Small intestine (tissue), 16 donors: Measurements from ENCODE around the gene LXN. TPM values are rescaled to one million over a fixed set of nuclear protein-coding genes. Genes with fewer than 3 reads are reported as not detected.
A peak's percentile ranks its signal among the peaks of the same experiment; 100 is the strongest.

Experiments used
- DNase-seq, 2 donors: peaks; one replicate each; pipeline versions ENCODE4 v3.0.0 to v3.0.0-alpha.2; 2013
- FAIRE-seq: peaks from 2 replicates; lab custom pipeline; 2012; peaks lifted over from hg19 to GRCh38; lab: Jason Lieb, UNC
- H3K27ac ChIP-seq, 3 donors: one replicate each; pipeline ENCODE4 v1.5.1; 2013; ENCODE audit warnings: low read length in 2 of 3, mild to moderate bottlenecking in 2 of 3, control low read depth in 1 of 3, inconsistent platforms in 1 of 3, low read depth in 1 of 3, moderate library complexity in 1 of 3
- H3K27me3 ChIP-seq, 3 donors: one replicate each; pipeline ENCODE4 v1.6.1; 2013; ENCODE audit warnings: low read length in 3 of 3, inconsistent platforms in 1 of 3; ENCODE audit not compliant: control insufficient read depth in 3 of 3, insufficient read depth in 3 of 3
- H3K36me3 ChIP-seq, 3 donors: one replicate each; pipeline ENCODE4 v1.6.1; 2013; ENCODE audit warnings: low read length in 3 of 3, inconsistent platforms in 1 of 3, low read depth in 1 of 3, mild to moderate bottlenecking in 1 of 3, moderate library complexity in 1 of 3; ENCODE audit not compliant: control insufficient read depth in 3 of 3, insufficient read depth in 2 of 3
- H3K4me1 ChIP-seq, 3 donors: one replicate each; pipeline ENCODE4 v1.6.1; 2013; ENCODE audit warnings: low read length in 2 of 3, inconsistent platforms in 1 of 3, low read depth in 1 of 3, mild to moderate bottlenecking in 1 of 3, moderate library complexity in 1 of 3; ENCODE audit not compliant: control insufficient read depth in 3 of 3, insufficient read depth in 2 of 3
- H3K4me3 ChIP-seq, 3 donors: one replicate each; pipeline ENCODE4 v1.5.1; 2013; ENCODE audit warnings: low read length in 3 of 3, control low read depth in 1 of 3, inconsistent platforms in 1 of 3, low read depth in 1 of 3, mild to moderate bottlenecking in 1 of 3, moderate library complexity in 1 of 3
- H3K9me3 ChIP-seq, 2 donors: one replicate each; pipeline ENCODE4 v1.6.1; 2013; ENCODE audit warnings: low read depth in 1 of 2, low read length in 1 of 2; ENCODE audit not compliant: control insufficient read depth in 2 of 2, insufficient read depth in 1 of 2
- WGBS, 3 donors: extraction: QIAGEN DNeasy Blood & Tissue Kit; methylation state at CpG; one replicate each; pipeline ENCODE4 v1.1.7; 2013; 5-methylcytosine and 5-hydroxymethylcytosine counted together
- long read RNA-seq, 10 donors: transcript quantifications; one replicate each; lab custom pipeline, GENCODE V29; 2026
- polyA plus RNA-seq, 4 donors: library from polyadenylated mRNA; stranded (reverse) in 3 of 4; unstranded in 1 of 4; fragments of 200-250 nt in 3 of 4; fragments of 120-200 nt in 1 of 4; gene quantifications; one replicate each; pipeline versions ENCODE4 v1.2.1 to v1.2.3, GENCODE V29; 2013
- donor health status: healthy with polysubstance abuse.
- donor health status: control.
- donor health status: control.
- donor health status: Bipolar disorder and iron deficiency.
- donor health status: healthy.

The LXN gene
- 10 to 100 TPM; 29.2 to 53.8 (median 33.4) TPM for polyA plus RNA-seq
- long read RNA-seq, donor 1, result 0 reads
- long read RNA-seq, donor 2, transcript LXN-201 (6 exons, 1,116 nt), result major isoform, 12 of 12 reads
- long read RNA-seq, donor 2, partial matches to known transcripts, result 0 of 12 reads
- long read RNA-seq, donor 2, other reads (novel, unspliced or antisense), result 0 of 12 reads
- long read RNA-seq, donor 3, transcript LXN-201 (6 exons, 1,116 nt), result major isoform, 17 of 17 reads
- long read RNA-seq, donor 3, partial matches to known transcripts, result 0 of 17 reads
- long read RNA-seq, donor 3, other reads (novel, unspliced or antisense), result 0 of 17 reads
- long read RNA-seq, donor 4, partial matches to known transcripts, result 0 of 1 reads
- long read RNA-seq, donor 4, other reads (novel, unspliced or antisense), result 0 of 1 reads
- long read RNA-seq, donor 5, transcript LXN-201 (6 exons, 1,116 nt), result major isoform, 7 of 43 reads
- long read RNA-seq, donor 5, partial matches to known transcripts, result 36 of 43 reads
- long read RNA-seq, donor 5, other reads (novel, unspliced or antisense), result 0 of 43 reads
- long read RNA-seq, donor 6, transcript LXN-201 (6 exons, 1,116 nt), result major isoform, 25 of 30 reads
- long read RNA-seq, donor 6, partial matches to known transcripts, result 0 of 30 reads
- long read RNA-seq, donor 6, other reads (novel, unspliced or antisense), result 5 of 30 reads
- long read RNA-seq, donor 7, result 0 reads
- long read RNA-seq, donor 8, partial matches to known transcripts, result 0 of 3 reads
- long read RNA-seq, donor 8, other reads (novel, unspliced or antisense), result 0 of 3 reads
- long read RNA-seq, donor 9, transcript LXN-201 (6 exons, 1,116 nt), result major isoform, 9 of 9 reads
- long read RNA-seq, donor 9, partial matches to known transcripts, result 0 of 9 reads
- long read RNA-seq, donor 9, other reads (novel, unspliced or antisense), result 0 of 9 reads
- long read RNA-seq, donor 10, transcript LXN-201 (6 exons, 1,116 nt), result major isoform, 22 of 22 reads
- long read RNA-seq, donor 10, partial matches to known transcripts, result 0 of 22 reads
- long read RNA-seq, donor 10, other reads (novel, unspliced or antisense), result 0 of 22 reads

- FAIRE-seq, result no peak
- H3K27ac ChIP-seq, result peak within 1 kb of the TSS; percentile 62 to 94 (median 84)
- DNase-seq, result peak; percentile 95 to 96
- H3K9me3 ChIP-seq, result no peaks in the 10 kb centered on the region
- peaks cover 0 to 2% (median 2%) of the 10 kb centered on the region in 3 donors for H3K4me1 ChIP-seq
- H3K36me3 ChIP-seq, result peaks cover 0 to 10% (median 6%) of the 10 kb centered on the region in 3 donors
- no peaks in the 10 kb centered on the region for H3K27me3 ChIP-seq
- H3K4me3 ChIP-seq, result peak within 1 kb of the TSS; percentile 47 to 90 (median 57)
- WGBS, 3 donors, result 3 to 7% (median 6%) methylated on average over 30 of the region's 30 CpGs
These were observed at the start of gene LXN for GRCh38 chr3:158672215-158673176. TSS of gene LXN (minus strand) at chr3:158672648. CDS start at chr3:158672478, 170 bp downstream.

GRCh38 chr3:158722108-158722507, 49.7 kb upstream of the LXN start:
- Histone ChIP-seq H3K4me3 (no peak overlapping the region), H3K9me3 (no peaks in the 10 kb centered on the region), H3K4me1 (peaks cover 0 to 39% (median 15%) of the 10 kb centered on the region in 3 donors), H3K27me3 (no peaks in the 10 kb centered on the region), H3K27ac (peak overlapping the region in 1 of 3 donors; percentile 38), H3K36me3 (peaks cover 0 to 29% (median 0%) of the 10 kb centered on the region in 3 donors)
- WGBS, 3 donors, result 86 to 100% (median 93%) methylated on average over 1 of the region's 1 CpG
- no peak for DNase-seq
- FAIRE-seq, result no peak

- DNase-seq (no peak), FAIRE-seq (no peak)
- H3K4me3 ChIP-seq, result no peak overlapping the region
- H3K27me3 ChIP-seq, result no peaks in the 10 kb centered on the region
- peaks cover 0 to 9% (median 4%) of the 10 kb centered on the region in 3 donors for H3K4me1 ChIP-seq
- WGBS, 3 donors, result 83 to 92% (median 89%) methylated on average over 5 of the region's 5 CpGs
- no peak overlapping the region for H3K27ac ChIP-seq
- H3K9me3 ChIP-seq, result no peaks in the 10 kb centered on the region
- peaks cover 0 to 38% (median 0%) of the 10 kb centered on the region in 3 donors for H3K36me3 ChIP-seq
These were observed 46.2 kb upstream of the LXN start for GRCh38 chr3:158718490-158719170.

GRCh38 chr3:158717576-158717975, 45.1 kb upstream of the LXN start:
- no peaks in the 10 kb centered on the region for H3K27me3 ChIP-seq
- H3K36me3 ChIP-seq, result peaks cover 0 to 42% (median 0%) of the 10 kb centered on the region in 3 donors
- peak overlapping the region in 1 of 3 donors; percentile 52 for H3K27ac ChIP-seq
- H3K4me1 ChIP-seq, result peaks cover 0 to 2% (median 0%) of the 10 kb centered on the region in 3 donors
- FAIRE-seq, result no peak
- no peak for DNase-seq
- WGBS, 3 donors, result 94 to 97% (median 95%) methylated on average over 2 of the region's 2 CpGs
- H3K4me3 ChIP-seq, result no peak overlapping the region
- no peaks in the 10 kb centered on the region for H3K9me3 ChIP-seq

GRCh38 chr3:158713094-158713499, 40.6 kb upstream of the LXN start:
- Histone ChIP-seq H3K4me1 (no peaks in the 10 kb centered on the region), H3K4me3 (no peak overlapping the region), H3K27ac (no peak overlapping the region), H3K27me3 (no peaks in the 10 kb centered on the region), H3K9me3 (no peaks in the 10 kb centered on the region), H3K36me3 (peaks cover 0 to 50% (median 6%) of the 10 kb centered on the region in 3 donors)
- DNase-seq (no peak), FAIRE-seq (no peak)
- WGBS, 3 donors, result 70 to 84% (median 80%) methylated on average over 9 of the region's 9 CpGs

GRCh38 chr3:158712443-158712842, 40.0 kb upstream of the LXN start:
- DNase-seq, result no peak
- no peak overlapping the region for H3K4me3 ChIP-seq
- peaks cover 0 to 47% (median 6%) of the 10 kb centered on the region in 3 donors for H3K36me3 ChIP-seq
- peak overlapping the region in 1 of 3 donors; percentile 13 for H3K27ac ChIP-seq
- H3K9me3 ChIP-seq, result no peaks in the 10 kb centered on the region
- 74 to 91% (median 77%) methylated on average over 1 of the region's 1 CpG for WGBS, 3 donors
- H3K4me1 ChIP-seq, result no peaks in the 10 kb centered on the region
- no peaks in the 10 kb centered on the region for H3K27me3 ChIP-seq
- no peak for FAIRE-seq

- Histone ChIP-seq H3K4me1 (no peaks in the 10 kb centered on the region), H3K36me3 (peaks cover 0 to 43% (median 6%) of the 10 kb centered on the region in 3 donors), H3K9me3 (no peaks in the 10 kb centered on the region), H3K27me3 (no peaks in the 10 kb centered on the region), H3K4me3 (no peak overlapping the region), H3K27ac (no peak overlapping the region)
- WGBS, 3 donors, result 58 to 88% (median 76%) methylated on average over 1 of the region's 1 CpG
- FAIRE-seq (no peak), DNase-seq (no peak)
These were observed 39.4 kb upstream of the LXN start for GRCh38 chr3:158711886-158712285.
